Spleen (tissue), 11 donors: ENCODE results near the gene SOAT2. TPM values are rescaled to one million over a fixed set of nuclear protein-coding genes. Genes with fewer than 3 reads are reported as not detected.

Experiments used
- DNase-seq: peaks from one replicate; pipeline ENCODE4 v3.0.0-alpha.2; 2020
- H3K27ac ChIP-seq, 8 donors: fragments of 200-600 bp; sonication (generic) in 7 of 8; 1 replicate in 4 of 8; 2 replicates in 4 of 8; pipeline versions ENCODE4 v1.5.0 to v1.8.0; 2016 to 2021; ENCODE audit warnings: inconsistent platforms in 4 of 8, mild to moderate bottlenecking in 4 of 8, moderate library complexity in 1 of 8
- H3K27me3 ChIP-seq, 7 donors: fragments of 200-600 bp; sonication (generic) in 6 of 7; replicated peaks in 1 of 7; 1 replicate in 4 of 7; 2 replicates in 3 of 7; pipeline versions ENCODE4 v1.5.0 to v1.8.0; 2016 to 2021; ENCODE audit warnings: inconsistent platforms in 3 of 7, mild to moderate bottlenecking in 1 of 7
- H3K36me3 ChIP-seq, 6 donors: fragments of 200-600 bp; sonication (generic) in 5 of 6; 1 replicate in 4 of 6; 2 replicates in 2 of 6; pipeline versions ENCODE4 v1.5.0 to v1.8.0; 2016 to 2021; ENCODE audit warnings: inconsistent platforms in 2 of 6
- H3K4me1 ChIP-seq, 6 donors: fragments of 200-600 bp; sonication (generic) in 5 of 6; 1 replicate in 3 of 6; 2 replicates in 3 of 6; pipeline versions ENCODE4 v1.5.0 to v1.8.0; 2016 to 2021; ENCODE audit warnings: inconsistent platforms in 3 of 6
- H3K4me3 ChIP-seq, 8 donors: fragments of 200-600 bp; sonication (generic) in 7 of 8; 1 replicate in 4 of 8; 2 replicates in 4 of 8; pipeline versions ENCODE4 v1.5.0 to v1.8.0; 2016 to 2021; ENCODE audit warnings: inconsistent platforms in 4 of 8, mild to moderate bottlenecking in 4 of 8, moderate library complexity in 2 of 8
- H3K9me3 ChIP-seq, 8 donors: fragments of 200-600 bp; sonication (generic) in 7 of 8; 1 replicate in 4 of 8; 2 replicates in 4 of 8; pipeline versions ENCODE4 v1.5.0 to v1.8.0; 2016 to 2021; ENCODE audit warnings: inconsistent platforms in 4 of 8
- POLR2A ChIP-seq, 3 donors: fragments of 450-650 bp; IDR thresholded peaks; one replicate each; pipeline ENCODE4 v1.5.1; 2017; ENCODE audit warnings: antibody characterized with exemption in 3 of 3, mild to moderate bottlenecking in 1 of 3
- POLR2AphosphoS5 ChIP-seq, 3 donors: sonication (generic); formaldehyde crosslinking; IDR thresholded peaks; one replicate each; pipeline ENCODE4 v1.5.1; 2017; ENCODE audit warnings: antibody characterized with exemption in 3 of 3
- WGBS, 5 donors: extraction: QIAGEN DNeasy Blood & Tissue Kit in 3 of 5; methylation state at CpG; one replicate each; pipeline versions ENCODE4 v1.1.5 to v1.1.7; 2013 to 2018; 5-methylcytosine and 5-hydroxymethylcytosine counted together
- intact Hi-C: fragments of 100-400 bp; cut with DNase I; formaldehyde crosslinking; loops from one replicate; pipeline ENCODE4 v1.15.0; 2023; ENCODE audit warnings: low total_unique reads
- polyA plus RNA-seq, 3 donors: library from polyadenylated mRNA; stranded (reverse); fragments of 200-250 nt; gene quantifications; one replicate each; pipeline ENCODE4 v1.2.1, GENCODE V29; 2013
- total RNA-seq, 7 donors: library from RNA; depleted of rRNA in 3 of 7; stranded (reverse); fragments of >200 nt in 3 of 7; fragmentation: NEBNext Ultra II Directional in 4 of 7; extraction: Animal tissue kit (Norgen Biotek cat#: 25700) in 4 of 7; gene quantifications; one replicate each; pipeline versions ENCODE4 v1.1.0 to v1.2.1, GENCODE V29; 2016 to 2021
- TF ChIP-seq, protein P1 (sequence below), 11 experiments: fragments of 200-600 bp in 7 of 11; fragments of 450-650 bp in 4 of 11; sonication (generic) in 4 of 11; IDR thresholded peaks in 8 of 11; conservative IDR thresholded peaks in 3 of 11; 1 replicate in 7 of 11; 2 replicates in 4 of 11; pipeline versions ENCODE4 v1.4.0 to v1.8.0; 2016 to 2021; ENCODE audit warnings: antibody characterized with exemption in 11 of 11, inconsistent platforms in 4 of 11, mild to moderate bottlenecking in 1 of 11
- donor health status: healthy with polysubstance abuse.
- donor health status: DM: no; HTN: no; CAD: no; lungs with moderate emphysema.
- donor health status: DM: no; HTN: no; CAD: no.
- donor health status: Bipolar disorder and iron deficiency.
- donor health status: healthy.
- donor health status: DM: no; HTN: no; CAD: no.
- donor health status: DM: yes; HTN: yes; CAD: no.

Gene SOAT2
- total and polyA plus RNA-seq, 10 donors: 0.37 to 2.2 (median 0.56) TPM; not detected in 1

GRCh38 chr12:53071591-53072551, 31.4 kb upstream of the SOAT2 start:
- no peak for DNase-seq
- WGBS, 5 donors: 46 to 65% (median 62%) methylated on average over 11 of the region's 11 CpGs
- no peak overlapping the region for H3K4me3 ChIP-seq
- H3K36me3 ChIP-seq: peaks cover 0 to 100% (median 39%) of the 10 kb centered on the region in 6 donors
- no peaks in the 10 kb centered on the region for H3K27me3 ChIP-seq
- H3K9me3 ChIP-seq: no peaks in the 10 kb centered on the region
- H3K4me1 ChIP-seq: peaks cover 19 to 100% (median 69%) of the 10 kb centered on the region in 6 donors
- intact Hi-C loops: loop anchor here (10.0 kb wide), 1 partner anchor 133 kb away; the partner anchor contains the start of gene ITGB7
- peak overlapping the region; percentile 70 to 94 (median 78) for H3K27ac ChIP-seq
- TF ChIP-seq POLR2A (IDR thresholded peaks at IDR 0.05): no peak
- TF ChIP-seq POLR2AphosphoS5 (IDR thresholded peaks at IDR 0.05): peak; percentile 32 to 64 (median 43)
- TF ChIP-seq, protein P1, sequence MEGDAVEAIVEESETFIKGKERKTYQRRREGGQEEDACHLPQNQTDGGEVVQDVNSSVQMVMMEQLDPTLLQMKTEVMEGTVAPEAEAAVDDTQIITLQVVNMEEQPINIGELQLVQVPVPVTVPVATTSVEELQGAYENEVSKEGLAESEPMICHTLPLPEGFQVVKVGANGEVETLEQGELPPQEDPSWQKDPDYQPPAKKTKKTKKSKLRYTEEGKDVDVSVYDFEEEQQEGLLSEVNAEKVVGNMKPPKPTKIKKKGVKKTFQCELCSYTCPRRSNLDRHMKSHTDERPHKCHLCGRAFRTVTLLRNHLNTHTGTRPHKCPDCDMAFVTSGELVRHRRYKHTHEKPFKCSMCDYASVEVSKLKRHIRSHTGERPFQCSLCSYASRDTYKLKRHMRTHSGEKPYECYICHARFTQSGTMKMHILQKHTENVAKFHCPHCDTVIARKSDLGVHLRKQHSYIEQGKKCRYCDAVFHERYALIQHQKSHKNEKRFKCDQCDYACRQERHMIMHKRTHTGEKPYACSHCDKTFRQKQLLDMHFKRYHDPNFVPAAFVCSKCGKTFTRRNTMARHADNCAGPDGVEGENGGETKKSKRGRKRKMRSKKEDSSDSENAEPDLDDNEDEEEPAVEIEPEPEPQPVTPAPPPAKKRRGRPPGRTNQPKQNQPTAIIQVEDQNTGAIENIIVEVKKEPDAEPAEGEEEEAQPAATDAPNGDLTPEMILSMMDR (IDR thresholded peaks at IDR 0.05 in 8 of 11, conservative IDR thresholded peaks at IDR 0.05 in 3 of 11): peak in 2 of 11 experiments; percentile 15 to 26

DNA sequence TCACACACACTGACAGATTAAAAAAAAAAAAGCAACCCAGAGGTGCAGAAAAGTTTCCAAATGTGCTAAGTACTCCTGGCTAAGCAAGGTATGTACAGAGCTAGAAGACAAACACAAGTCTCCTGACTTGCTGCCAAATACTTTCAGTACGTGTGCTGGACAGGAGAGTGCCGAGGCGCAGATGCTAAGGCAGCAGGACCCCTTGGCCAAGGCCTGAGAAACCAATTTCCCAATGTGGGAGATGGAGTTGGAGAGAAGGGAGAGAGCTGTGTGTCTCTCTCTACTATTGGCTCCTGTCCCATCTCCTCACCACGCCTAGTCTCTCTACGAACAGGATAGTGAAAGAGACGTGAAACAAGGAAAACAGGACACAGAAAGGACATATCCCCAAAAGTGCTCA, 29.4 kb upstream of the SOAT2 start:
- no peak for DNase-seq
- Histone ChIP-seq H3K4me1 (peaks cover 33 to 100% (median 74%) of the 10 kb centered on the region in 6 donors), H3K27me3 (no peaks in the 10 kb centered on the region), H3K4me3 (no peak overlapping the region), H3K9me3 (no peaks in the 10 kb centered on the region), H3K27ac (peak overlapping the region in 6 of 8 donors; percentile 20 to 94 (median 69)), H3K36me3 (peaks cover 0 to 89% (median 39%) of the 10 kb centered on the region in 6 donors)
- 72 to 90% (median 83%) methylated on average over 6 of the region's 6 CpGs for WGBS, 5 donors
- intact Hi-C loops: loop anchor here (10.0 kb wide), 1 partner anchor 131 kb away; the partner anchor contains the start of gene ITGB7
- no peak for TF ChIP-seq POLR2A (IDR thresholded peaks at IDR 0.05)
- TF ChIP-seq, protein P1 (IDR thresholded peaks at IDR 0.05 in 8 of 11, conservative IDR thresholded peaks at IDR 0.05 in 3 of 11): no peak
- TF ChIP-seq POLR2AphosphoS5 (IDR thresholded peaks at IDR 0.05): no peak

- TF ChIP-seq POLR2A (IDR thresholded peaks at IDR 0.05) (no peak), POLR2AphosphoS5 (IDR thresholded peaks at IDR 0.05) (no peak)
- TF ChIP-seq, protein P1 (IDR thresholded peaks at IDR 0.05 in 8 of 11, conservative IDR thresholded peaks at IDR 0.05 in 3 of 11): no peak
- H3K36me3 ChIP-seq: peaks cover 0 to 84% (median 36%) of the 10 kb centered on the region in 6 donors
- no peak for DNase-seq
- no peak overlapping the region for H3K4me3 ChIP-seq
- H3K9me3 ChIP-seq: no peaks in the 10 kb centered on the region
- no peaks in the 10 kb centered on the region for H3K27me3 ChIP-seq
- peaks cover 33 to 97% (median 72%) of the 10 kb centered on the region in 6 donors for H3K4me1 ChIP-seq
- 90 to 96% (median 93%) methylated on average over 8 to 11 of the region's 11 CpGs for WGBS, 5 donors
- peak overlapping the region in 5 of 8 donors; percentile 36 to 94 (median 70) for H3K27ac ChIP-seq
- intact Hi-C loops: loop anchor here (10.0 kb wide), 1 partner anchor 130 kb away; the partner anchor contains the start of gene ITGB7
Observed at GRCh38 chr12:53074283-53074998, 28.8 kb upstream of the SOAT2 start.
